ENCODE measurements around the gene FLNA.
A peak's percentile ranks its signal among the peaks of the same experiment; 100 is the strongest.

FLNA gene

DNA sequence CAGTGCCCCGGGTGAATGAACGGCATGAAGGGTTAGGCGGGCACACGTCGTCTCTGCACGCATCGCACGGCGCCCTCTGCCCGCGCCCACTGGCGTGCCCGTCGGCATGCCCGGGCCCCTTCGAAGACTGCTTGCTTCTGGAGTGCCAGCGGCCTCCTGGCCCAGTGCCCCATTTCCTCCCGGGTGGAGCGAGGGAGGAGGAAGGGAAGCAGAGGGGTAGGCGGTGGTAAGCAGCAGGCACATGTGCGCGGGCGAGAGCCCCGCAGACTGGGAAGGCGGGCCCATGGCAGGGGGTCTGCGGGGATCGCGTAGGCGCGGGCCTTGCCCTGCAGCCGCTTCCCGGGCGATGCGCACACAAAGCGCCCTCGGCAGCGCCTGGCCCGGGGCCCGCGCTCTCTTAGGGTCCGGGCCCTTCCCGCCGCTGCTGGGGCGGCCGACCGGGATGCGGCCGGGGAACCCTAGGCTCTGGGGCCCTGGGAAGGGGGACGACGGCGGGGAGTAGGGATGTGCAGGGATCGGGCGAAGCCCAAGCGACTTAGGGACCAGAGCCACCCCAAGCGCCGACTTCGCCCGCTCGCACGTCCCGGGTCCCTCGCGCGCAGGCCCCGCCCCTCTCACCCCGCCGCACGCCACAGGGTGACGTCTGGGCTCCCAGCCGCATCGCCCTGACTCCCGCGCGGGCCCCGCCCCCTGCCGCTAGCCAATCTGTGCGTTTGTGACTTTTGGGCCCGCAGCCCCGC is 3.8 kb upstream of the FLNA start:
- DNase-seq (ENCODE audit: low spot score), result peak; percentile 23

GRCh38 chrX:154376774-154377173 is 2.3 kb upstream of the FLNA start:
- DNase-seq (ENCODE audit: low spot score), result no peak

- DNase-seq (ENCODE audit: low spot score), result no peak
Measured at GRCh38 chrX:154375156-154375504, 696 bp upstream of the FLNA start.

GRCh38 chrX:154373340-154374306 is 811 bp downstream of the FLNA start:
- peak; percentile 60 for DNase-seq (ENCODE audit: low spot score)

- no peak for DNase-seq (ENCODE audit: low spot score)
Measured at GRCh38 chrX:154372612-154373022, 1.8 kb downstream of the FLNA start.

DNA sequence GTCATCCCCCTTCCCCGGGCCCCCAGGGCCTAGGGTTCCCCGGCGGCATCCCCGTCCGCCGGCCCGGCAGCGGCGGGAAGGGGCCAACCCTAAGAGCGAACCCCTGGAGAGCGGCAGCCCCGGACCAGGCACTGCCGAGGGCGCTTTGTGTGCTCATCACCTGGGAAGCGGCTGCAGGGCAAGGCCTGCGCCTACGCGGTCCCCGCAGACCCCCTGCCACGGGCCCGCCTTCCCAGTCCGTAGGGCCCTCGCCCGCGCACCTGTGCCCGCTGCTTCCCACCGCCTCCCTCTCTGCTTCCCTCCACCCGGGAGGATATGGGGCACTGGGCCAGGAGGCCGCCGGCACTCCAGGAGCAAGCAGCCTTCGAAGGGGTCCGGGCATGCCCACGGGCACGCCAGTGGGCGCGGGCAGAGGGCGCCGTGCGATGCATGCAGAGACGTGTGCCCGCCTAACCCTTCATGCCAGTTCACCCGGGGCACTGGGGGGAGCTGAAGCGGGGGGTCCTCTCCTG is 2.6 kb downstream of the FLNA start:
- no peak for DNase-seq (ENCODE audit: low spot score)

- peak; percentile 76 for DNase-seq (ENCODE audit: low spot score)
Measured at GRCh38 chrX:154371017-154371788, 3.2 kb downstream of the FLNA start.

GRCh38 chrX:154370300-154371016 is 4.0 kb downstream of the FLNA start:
- no peak for DNase-seq (ENCODE audit: low spot score)

DNA sequence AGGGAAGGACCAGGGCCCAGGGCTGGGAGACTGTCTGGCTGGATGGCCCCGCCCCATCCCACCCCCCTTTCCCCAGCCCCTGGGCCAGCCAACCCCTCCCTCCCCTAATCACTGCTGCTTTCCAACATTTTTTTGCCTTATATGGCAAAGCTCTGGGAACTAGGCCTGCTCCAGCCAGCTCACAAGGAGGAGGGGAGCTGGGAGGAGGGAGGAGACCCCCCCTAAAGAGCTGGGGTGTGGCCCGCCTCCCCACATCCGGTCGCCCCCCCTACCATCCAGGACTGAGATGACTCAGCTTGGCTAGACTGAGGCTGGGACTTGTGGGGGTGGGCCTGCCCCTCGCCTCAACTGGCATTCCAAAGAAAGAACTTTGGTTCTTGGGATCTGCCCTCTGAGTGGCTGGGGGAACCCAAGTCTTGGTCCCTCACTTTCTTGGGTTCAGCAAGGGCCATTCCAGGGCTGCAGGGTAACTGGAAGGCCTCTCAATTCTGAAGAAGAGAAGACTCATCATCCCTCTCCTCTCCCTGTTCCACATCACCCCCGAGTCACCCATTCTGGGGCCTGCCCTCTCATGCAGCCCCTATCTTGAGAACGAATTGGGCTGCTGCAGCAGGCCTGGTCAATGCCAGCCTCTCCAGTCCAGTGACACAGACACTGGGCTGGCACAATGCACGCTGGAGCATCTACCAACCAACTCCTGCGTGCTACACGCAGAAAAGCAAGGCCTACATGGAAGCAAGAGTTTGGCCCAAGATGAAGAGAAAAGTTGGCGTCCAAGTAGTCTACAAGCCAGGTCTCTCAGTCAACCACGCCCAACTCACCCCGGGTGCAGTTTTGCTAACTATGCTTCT is 4.8 kb downstream of the FLNA start:
- peak; percentile 44 for DNase-seq (ENCODE audit: low spot score)

GRCh38 chrX:154368630-154369448 is 5.6 kb downstream of the FLNA start:
- no peak for DNase-seq (ENCODE audit: low spot score)

GRCh38 chrX:154367474-154368308 is 6.7 kb downstream of the FLNA start:
- no peak for DNase-seq (ENCODE audit: low spot score)

- DNase-seq (ENCODE audit: low spot score), result peak; percentile 39
Measured at GRCh38 chrX:154366666-154367055, 7.8 kb downstream of the FLNA start.

DNA sequence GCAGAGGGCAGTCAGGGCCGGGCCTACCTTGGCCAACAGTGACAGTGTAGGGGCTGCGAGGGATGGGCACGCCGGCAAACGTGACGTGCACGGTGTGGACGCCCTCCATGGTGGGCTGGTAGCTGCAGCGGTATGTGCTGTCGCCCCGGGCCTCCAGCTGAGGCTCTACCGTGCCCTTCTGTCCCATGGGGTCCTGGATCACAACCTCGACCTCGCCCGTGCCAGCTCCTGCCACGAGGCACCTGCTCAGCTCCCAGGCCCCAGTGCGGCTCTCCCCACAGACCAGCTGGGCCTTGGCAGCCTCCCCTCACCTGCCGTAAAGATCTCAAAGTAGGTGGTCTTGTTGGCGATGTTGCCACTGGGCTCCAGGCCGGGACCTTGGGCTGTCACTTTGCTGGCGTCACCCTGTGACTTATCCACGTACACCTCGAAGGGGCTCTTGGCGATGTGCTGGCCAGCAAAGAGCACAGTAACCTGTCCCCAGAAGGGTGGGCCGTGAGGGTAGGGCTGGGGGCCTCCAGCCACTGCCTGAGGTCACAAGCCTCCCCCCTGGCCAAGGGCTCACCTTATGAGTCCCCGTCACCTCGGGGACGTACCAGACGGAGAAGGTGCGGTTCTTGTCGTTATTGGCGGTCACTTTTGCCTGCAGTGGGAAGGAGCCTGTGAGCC is 8.3 kb downstream of the FLNA start:
- no peak for DNase-seq (ENCODE audit: low spot score)

- no peak for DNase-seq (ENCODE audit: low spot score)
Measured at GRCh38 chrX:154365052-154365600, 9.3 kb downstream of the FLNA start.

DNA sequence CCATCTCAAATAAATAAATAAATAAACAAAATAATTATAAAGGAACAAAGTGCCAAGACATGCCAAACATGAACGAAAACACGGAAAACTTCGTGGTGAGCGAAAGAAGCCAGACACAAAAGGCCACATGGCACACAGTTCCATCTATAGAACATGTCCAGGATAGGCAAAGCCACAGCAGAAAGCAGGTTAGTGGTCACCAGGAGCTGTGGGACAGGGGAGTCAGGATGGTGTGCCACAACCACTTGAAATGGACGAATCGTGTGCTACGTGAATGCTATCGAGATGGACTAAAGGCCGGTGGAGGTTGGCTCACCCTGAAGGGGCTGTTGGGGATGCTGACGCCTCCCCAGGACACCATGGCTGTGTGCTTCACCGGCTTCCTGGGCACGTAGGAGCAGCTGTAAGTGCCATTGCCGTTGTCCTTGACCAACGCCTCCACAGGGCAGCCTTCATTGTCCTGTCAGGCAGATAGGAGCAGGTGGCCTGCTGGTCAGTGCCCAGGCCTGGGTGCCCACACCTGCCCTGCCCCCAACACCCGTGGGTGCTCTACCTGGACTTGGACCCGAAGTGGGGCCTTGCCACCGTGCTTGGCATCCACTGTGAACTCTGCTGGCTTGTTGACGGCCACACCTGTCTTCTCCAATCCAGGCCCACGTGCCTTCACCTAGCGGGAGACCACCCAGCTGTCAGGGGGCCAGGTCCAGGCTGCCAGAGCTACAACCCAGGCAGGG is 10.6 kb downstream of the FLNA start:
- no peak for DNase-seq (ENCODE audit: low spot score)

DNA sequence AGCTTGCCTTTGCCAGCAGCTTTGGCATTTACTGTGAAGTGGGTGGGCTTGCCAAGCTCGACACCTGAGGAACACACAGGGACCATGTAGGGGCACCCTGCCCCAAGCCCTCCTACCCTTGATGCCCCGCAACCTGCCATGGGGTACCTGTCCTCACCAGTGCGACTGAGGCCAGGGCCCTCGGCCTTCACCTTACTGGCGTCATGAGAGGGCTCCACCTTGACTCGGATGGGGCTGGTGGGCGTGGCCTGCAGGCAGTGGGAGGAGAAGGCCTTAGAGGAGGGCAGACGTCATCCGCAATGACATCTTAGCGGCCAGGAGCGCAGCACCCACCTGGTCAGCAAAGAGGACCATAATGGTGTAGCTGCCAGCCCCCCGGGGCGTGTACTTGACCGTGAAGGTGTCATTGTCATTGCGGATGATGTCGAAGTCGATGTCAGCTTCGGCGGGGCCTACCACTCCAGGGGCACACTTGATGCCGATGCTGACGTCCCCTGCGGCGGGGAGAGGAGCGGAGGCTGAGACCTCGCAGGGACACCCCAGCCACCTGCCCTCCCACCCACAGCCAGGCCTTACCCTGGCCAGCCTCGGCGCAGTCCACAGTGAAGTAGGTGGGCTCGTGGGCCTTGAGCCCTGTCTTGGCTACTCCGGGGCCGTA is 12.2 kb downstream of the FLNA start:
- no peak for DNase-seq (ENCODE audit: low spot score)

Measured in pons (tissue), 1 donor.